SHP77 (cell line): ENCODE data around the gene SNAP25.

Source experiments
- DNase-seq, 2 experiments: peaks; one replicate each; lab custom pipeline; 2025; lab: John Stamatoyannopoulos, UW

SNAP25 gene

DNA sequence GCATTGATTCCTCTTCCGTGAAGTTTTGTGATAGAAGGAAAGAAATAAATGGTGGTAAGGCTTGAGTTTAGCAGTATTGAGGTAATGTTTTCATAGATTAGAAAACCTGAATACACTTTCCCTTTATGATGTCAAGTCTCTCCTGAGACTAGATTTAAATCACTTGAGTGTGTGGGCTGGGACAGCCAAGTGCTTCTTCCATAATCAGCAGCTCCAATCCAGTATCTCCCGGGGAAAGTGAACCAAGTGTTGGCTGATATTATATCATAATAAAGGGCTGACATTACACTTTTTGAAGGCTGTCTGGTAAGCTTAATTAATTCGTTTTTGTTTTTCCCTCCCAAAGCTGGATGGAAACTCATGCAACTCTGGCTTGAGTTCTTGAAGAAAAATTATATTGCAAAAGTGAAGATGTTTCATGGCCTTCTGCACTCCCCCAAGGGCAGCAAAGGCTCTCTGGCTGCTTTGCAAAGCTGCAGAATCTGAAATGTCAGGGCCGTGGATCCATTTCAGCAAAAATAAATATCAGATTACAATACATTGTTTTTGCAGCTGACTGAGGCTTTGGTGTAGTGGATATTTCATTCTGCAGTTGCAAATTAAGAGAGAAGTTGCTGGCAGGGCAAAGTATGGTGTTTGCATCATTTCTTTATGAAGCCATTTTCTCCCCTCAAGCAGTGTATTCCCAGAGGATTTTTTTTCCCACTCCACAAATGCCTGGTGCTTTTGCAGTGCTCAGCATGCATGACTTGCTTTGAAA lies 114.2 kb downstream of the SNAP25 start:
- DNase-seq: peak; percentile 74 to 75

GRCh38 chr20:10336959-10337729 lies 118.5 kb downstream of the SNAP25 start:
- DNase-seq: no peak

DNA sequence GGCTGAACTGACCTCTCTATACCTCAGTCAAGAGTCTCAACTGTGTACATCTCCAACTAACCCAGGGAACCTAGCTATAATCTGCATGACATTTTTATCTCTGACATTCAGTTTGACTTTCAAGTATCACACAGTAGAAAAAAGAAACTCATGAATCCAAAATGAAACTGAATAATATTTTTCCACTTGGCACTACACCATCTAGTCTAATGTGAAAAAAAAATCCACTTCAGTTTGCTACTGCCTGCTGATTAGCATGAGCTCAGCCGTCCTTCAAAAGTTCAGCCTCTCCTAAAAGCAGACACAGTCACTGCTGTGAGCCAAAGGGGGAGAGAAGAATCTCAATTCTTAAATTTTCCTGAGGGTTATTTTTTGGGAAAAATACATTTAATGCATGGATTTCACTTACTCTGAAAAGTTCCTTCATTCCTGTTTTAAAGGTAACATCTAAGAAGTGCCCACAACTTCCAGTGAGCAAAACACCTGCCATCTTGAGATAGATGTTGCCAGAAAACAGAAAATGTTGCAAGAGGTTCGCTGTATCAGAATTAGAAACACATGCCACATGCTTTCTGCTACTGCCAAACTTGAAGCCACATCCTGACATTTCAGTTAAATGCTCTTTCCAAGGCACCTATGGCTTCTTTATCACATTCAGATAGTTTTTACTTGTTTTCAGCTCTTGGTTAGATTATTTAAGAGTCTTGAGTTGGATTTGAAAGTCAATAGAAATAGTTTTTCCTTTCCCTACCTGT lies 120.0 kb downstream of the SNAP25 start:
- DNase-seq: no peak

GRCh38 chr20:10339609-10340008 lies 121.0 kb downstream of the SNAP25 start:
- no peak for DNase-seq

DNA sequence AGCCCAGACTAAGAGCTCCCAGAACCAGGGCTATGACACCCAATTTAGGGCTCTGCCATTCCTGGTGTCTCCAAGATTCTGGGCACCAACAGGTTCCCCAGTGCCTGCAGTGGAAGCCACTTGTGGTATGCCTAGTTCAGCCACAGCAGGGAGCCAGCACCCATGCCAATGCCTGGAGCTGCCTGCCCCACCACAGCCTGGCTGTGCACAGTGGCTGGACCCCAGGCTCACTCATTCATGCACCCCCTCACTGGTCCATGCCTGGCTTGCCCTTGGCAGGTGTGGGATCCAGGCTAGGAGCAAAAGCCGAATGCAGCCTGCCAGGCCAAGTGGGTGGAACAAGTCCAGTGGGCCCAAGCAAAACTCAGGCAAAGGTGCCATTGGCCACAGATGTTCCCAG lies 123.5 kb downstream of the SNAP25 start:
- no peak for DNase-seq

DNA sequence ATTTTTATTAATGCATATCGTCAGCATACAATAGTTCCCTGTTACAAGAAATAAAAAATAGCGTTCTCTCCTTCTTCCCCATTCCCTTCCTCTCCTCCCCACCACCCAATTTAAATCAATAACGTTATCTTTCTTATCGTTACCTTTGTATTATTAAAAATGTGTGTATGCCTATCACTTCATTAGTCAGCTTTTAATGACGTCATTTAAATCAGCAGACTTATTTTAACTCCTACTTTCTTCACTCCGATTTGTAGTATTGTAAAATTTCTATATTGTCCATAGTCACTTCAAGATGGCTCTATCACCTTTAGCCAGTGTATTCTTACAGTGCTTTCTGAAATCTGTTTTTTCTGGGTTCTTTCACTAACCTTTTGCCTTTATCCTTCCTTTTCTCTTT lies 126.3 kb downstream of the SNAP25 start:
- DNase-seq: no peak

DNA sequence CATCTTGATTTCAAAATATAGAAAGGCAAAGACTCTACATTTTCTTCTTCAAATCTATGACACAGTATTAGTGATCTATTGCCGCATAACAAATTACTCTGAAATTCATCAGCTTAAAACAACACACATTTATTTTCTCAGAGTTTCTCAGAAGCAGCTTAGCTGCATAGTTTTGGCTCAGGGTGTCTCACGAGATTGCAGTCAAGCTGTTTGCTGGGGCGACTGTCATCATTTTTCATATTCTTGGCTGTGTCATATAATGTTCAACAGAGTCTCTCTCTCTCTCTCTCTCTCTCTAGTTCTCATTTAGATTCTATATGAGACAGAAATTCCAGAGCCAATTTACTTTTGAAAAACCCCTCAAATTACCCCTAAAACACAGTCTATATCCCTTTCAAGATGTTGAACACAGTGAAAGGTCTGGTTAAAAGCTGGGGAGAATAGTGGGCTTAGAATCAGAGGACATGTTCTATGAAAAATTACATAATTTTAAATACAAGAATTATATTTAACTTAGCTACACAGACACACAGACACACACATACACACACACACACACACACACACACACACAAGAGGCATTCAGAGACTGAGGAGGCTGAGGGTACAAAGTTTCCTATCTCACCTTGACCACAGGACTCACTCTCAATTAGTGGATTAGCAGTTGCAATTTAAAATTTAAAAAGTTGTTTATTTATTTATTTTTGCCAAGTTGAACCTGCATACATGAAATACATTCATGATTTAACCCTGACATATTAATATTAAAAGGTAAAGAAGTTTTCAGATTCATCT lies 128.7 kb downstream of the SNAP25 start:
- no peak for DNase-seq

- no peak for DNase-seq
These were observed 130.5 kb downstream of the SNAP25 start for GRCh38 chr20:10349118-10349517.

DNA sequence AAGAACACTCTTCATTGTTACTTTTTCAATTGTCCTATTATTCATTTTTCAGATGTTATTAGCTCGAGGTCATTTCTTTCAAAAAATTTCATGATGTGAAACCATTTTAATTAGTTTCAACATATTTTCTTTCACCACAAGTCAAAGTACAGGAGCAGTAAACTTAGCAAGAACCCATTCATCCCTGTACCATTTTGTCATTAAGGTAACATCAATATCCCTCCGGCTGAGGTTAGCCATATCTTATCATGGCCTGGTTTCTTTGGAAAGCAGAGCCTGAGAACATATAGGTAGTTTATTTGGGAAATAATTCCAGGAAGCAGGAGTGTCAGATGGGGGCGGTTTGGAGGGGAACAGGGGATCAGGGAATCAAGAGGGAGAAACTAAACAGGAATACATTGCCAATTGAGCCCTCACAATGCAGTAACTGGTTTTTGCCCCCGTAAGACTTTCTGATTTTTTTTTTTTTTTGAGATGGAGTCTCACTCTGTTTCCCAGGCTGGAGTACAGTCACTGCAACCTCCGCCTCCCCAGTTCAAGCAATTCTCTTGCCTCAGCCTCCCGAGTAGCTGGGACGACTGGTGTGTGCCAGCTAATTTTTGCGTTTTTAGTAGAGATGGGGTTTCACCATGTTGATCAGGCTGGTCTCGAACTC lies 131.7 kb downstream of the SNAP25 start:
- no peak for DNase-seq

DNA sequence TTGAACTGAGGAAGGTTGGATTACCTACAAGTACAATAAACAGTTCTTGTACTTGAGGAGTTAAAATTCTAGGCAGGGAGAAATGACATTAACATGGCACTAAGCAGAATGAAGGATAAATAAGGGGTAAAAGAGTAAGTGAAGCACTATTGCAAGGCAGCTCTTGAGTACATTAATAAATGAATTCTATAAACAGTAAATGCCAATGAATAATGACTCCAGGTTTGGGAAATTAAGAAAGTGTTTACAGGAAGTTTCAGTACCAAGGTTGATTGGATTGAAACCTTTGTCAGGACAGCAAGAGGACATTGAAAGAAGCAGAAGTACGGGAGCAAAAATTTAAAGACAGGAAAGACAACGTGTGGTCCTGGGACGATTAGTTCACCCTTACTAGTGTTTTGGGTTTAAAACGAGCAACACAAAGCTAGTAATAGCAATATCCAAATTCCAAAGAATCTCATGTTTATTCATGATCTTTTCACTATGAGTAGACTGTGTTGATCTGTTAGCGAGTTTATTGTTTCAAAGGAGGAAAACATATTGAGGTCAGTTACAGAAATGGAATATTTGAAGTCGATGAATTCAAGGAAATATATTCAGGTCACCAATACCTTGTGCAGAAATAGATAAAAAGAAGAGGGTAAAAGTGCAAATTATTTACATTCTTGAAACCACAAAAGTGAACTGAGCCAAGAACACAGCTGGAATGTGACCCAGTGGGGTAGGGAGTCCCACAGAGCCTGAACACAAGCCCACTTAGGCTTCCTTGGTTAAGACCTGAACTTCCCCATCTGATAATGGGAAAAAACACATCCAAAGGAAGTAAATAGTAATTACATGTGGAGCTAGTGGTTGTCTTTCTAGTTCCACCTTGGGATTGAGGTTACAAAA lies 134.5 kb downstream of the SNAP25 start:
- no peak for DNase-seq

- no peak for DNase-seq
These were observed 138.0 kb downstream of the SNAP25 start for GRCh38 chr20:10356628-10357027.
